ENCODE measurements around the gene HLF. TPM values are rescaled to one million over a fixed set of nuclear protein-coding genes. Genes with fewer than 3 reads are reported as not detected.

The HLF gene
- total RNA-seq, 2 experiments from 2014 or later = 0.95 to 1.0 TPM

DNA sequence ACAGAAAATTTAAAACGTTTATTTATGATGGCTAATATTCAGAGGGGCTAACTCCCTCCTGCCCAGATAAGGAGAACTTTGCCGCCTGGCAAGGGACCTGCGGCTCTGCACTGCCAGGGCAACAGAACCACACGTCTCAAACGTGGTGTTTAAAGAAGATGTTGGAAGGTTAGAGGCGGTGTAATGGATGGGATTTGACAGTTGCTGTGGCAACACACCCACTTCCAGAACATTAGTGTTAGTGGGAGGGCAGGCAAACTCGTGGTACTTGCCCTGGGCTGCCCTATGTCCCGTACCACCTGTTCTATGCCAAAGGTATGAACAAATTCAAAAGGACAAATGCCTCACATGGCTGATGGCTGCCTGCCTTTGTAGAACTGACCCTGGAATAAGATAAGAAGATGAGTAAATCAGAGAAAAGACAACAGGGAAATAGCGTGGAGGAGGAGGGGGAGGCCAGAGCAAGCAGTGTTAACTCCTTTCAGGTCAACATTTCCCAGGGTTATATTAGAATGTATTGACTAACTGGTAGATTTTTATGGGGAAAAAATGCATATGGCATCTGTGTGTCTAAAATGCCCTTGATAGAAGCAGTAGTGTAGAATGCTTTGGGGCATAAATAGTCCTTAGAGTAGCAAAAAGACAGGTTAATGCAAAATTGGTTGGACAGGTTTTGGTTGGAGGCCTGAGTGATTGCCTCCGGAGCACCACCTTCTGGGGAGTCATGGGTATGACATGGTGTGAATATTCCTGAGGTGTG lies 30.8 kb downstream of the HLF start:
- CTCF ChIA-PET = interaction anchor here (0.6 to 3.0 kb wide), 4 partner anchors 11 to 474 kb away, joined by 3 to 20 read pairs (median 8); no protein-coding TSS in a partner anchor

GRCh38 chr17:55296171-55296695 lies 31.5 kb downstream of the HLF start:
- POLR2A ChIA-PET = no interaction called here
- H3K36me3 Mint-ChIP-seq (ENCODE audit: low read depth) = no peaks in the 10 kb centered on the region
- no peak for DNase-seq

More for the DNA sequence above, 30.8 kb downstream of the HLF start:
- POLR2A ChIA-PET = no interaction called here
- no peaks in the 10 kb centered on the region for H3K9me3 Mint-ChIP-seq (ENCODE audit: low read depth)
- H3K4me1 Mint-ChIP-seq = no peaks in the 10 kb centered on the region
- ATAC-seq (peak; percentile 78), DNase-seq (peak; percentile 72)
- no peak overlapping the region for H3K27ac Mint-ChIP-seq
- H3K36me3 Mint-ChIP-seq (ENCODE audit: low read depth) = no peaks in the 10 kb centered on the region
- intact Hi-C loops (cut with DNase I, micrococcal nuclease) = loop anchor here (1.0 to 5.0 kb wide), 2 partner anchors 243 to 302 kb away; no protein-coding TSS in a partner anchor
- H3K4me3 Mint-ChIP-seq = no peak overlapping the region
- H3K27me3 Mint-ChIP-seq = peaks cover 2% of the 10 kb centered on the region

DNA sequence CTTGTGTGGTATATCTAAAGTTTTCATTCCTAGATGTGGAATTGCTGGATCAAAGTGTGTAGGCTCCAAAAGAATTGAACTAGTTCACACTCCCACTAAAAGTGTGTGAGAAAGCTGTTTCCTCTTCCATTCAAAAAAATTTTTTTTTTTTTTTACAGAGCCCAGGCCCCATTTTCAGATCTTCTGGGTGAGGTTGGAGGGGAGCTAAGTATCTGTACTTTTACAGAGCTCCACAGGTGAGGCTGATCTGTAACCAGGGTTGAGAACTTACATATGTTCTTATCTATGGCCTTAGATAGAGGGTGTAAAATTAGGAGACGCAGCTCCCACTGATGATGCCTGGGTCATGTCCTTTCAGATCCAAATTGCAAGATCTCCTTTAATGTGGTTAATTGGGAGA lies 31.9 kb downstream of the HLF start:
- intact Hi-C loops (cut with DNase I, micrococcal nuclease) = loop anchor here (1.0 to 5.0 kb wide), 2 partner anchors 244 to 303 kb away; no protein-coding TSS in a partner anchor

More at GRCh38 chr17:55296171-55296695, 31.5 kb downstream of the HLF start:
- Mint-ChIP-seq H3K4me3 (no peak overlapping the region), H3K9me3 (ENCODE audit: low read depth) (no peaks in the 10 kb centered on the region), H3K27ac (no peak overlapping the region), H3K4me1 (no peaks in the 10 kb centered on the region), H3K27me3 (peaks cover 2% of the 10 kb centered on the region)
- CTCF ChIA-PET = interaction anchor here (0.5 to 3.0 kb wide), 6 partner anchors 10 to 475 kb away, joined by 3 to 20 read pairs (median 3); no protein-coding TSS in a partner anchor
- ATAC-seq = no peak
- intact Hi-C loops (cut with DNase I, micrococcal nuclease) = loop anchor here (1.0 to 5.0 kb wide), 2 partner anchors 244 to 303 kb away; no protein-coding TSS in a partner anchor

DNA sequence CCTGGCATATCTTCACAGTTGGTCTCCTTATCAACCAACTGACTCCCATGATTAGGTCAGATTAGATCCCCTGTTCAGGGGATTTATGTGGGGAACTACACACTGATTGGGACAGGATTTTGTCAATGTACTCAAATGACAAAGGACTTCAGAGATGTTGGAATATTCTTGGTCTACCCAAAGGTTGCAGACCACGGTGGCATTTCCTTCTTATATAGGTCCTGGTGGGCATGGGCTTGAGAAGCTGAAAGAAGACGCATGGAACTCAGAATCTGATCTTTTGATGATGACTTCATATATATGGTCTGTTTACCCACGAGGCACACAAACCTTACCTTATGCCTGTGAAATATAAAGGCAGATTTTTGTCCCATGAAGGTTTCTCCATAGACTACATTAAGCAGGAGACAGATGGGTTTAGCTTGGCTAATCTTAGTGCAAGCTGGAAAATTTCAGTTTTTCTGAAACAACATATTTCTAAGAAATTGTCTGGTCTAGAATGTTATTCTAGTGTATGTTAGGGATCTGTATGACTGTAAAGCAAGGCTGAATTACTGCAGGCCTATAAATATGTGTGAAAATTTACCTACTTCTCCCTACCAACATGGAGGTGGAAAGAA lies 33.5 kb downstream of the HLF start:
- ATAC-seq = no peak
- CTCF ChIA-PET = interaction anchor here (1.7 to 3.0 kb wide), 2 partner anchors 10 to 306 kb away, joined by 4 to 20 read pairs; no protein-coding TSS in a partner anchor
- no peak overlapping the region for H3K27ac Mint-ChIP-seq
- POLR2A ChIA-PET = no interaction called here
- intact Hi-C loops (cut with DNase I, micrococcal nuclease) = loop anchor here in 1 of 2 experiments (5.0 kb wide), 1 partner anchor 246 kb away; no protein-coding TSS in a partner anchor
- H3K9me3 Mint-ChIP-seq (ENCODE audit: low read depth) = no peaks in the 10 kb centered on the region
- peaks cover 2% of the 10 kb centered on the region for H3K27me3 Mint-ChIP-seq
- no peak for DNase-seq
- no peak overlapping the region for H3K4me3 Mint-ChIP-seq
- no peaks in the 10 kb centered on the region for H3K4me1 Mint-ChIP-seq
- no peaks in the 10 kb centered on the region for H3K36me3 Mint-ChIP-seq (ENCODE audit: low read depth)

More for the DNA sequence above, 31.9 kb downstream of the HLF start:
- H3K4me3 Mint-ChIP-seq = no peak overlapping the region
- H3K9me3 Mint-ChIP-seq (ENCODE audit: low read depth) = no peaks in the 10 kb centered on the region
- no peak overlapping the region for H3K27ac Mint-ChIP-seq
- POLR2A ChIA-PET = no interaction called here
- no peaks in the 10 kb centered on the region for H3K4me1 Mint-ChIP-seq
- no peak for ATAC-seq
- H3K36me3 Mint-ChIP-seq (ENCODE audit: low read depth) = no peaks in the 10 kb centered on the region
- no peak for DNase-seq
- H3K27me3 Mint-ChIP-seq = peaks cover 2% of the 10 kb centered on the region
- CTCF ChIA-PET = interaction anchor here (0.5 to 3.0 kb wide), 10 partner anchors 8 to 475 kb away, joined by 3 to 20 read pairs (median 3); no protein-coding TSS in a partner anchor

DNA sequence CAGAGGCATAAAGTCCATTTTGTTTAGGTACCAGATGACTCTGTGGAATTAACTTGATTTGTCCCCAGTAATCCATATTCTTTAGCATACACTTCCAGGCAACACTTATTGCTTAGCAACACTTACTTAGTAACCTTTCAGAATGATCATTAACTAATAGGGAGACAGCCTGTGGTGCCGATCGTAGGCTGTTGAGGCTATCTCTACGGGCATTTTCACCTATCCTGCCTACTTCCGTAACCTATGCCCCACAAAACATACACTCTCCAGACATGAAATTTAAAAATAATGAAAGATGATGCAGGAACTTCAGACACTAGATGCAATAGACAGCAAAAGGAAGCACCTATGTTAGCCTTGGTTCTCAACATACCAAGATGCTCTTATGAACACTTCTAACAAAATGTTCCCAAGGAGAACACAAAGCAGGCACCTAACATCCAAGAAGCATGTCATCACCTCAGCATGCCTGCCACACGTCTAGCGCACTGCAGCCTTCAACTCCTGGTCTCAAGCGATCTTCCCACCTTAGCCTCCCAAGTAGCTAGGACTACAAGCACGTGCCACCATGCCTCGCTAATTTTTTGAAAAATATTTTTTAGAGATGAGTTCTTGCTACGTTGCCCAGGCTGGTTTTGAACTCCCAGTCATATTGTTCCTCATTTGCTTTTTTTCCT lies 34.5 kb downstream of the HLF start:
- Mint-ChIP-seq H3K36me3 (ENCODE audit: low read depth) (no peaks in the 10 kb centered on the region), H3K27me3 (peaks cover 2% of the 10 kb centered on the region), H3K4me1 (peaks cover 3% of the 10 kb centered on the region), H3K27ac (no peak overlapping the region), H3K9me3 (ENCODE audit: low read depth) (no peaks in the 10 kb centered on the region), H3K4me3 (no peak overlapping the region)
- ChIA-PET POLR2A (no interaction called here), CTCF (interaction anchor here (0.9 kb wide), 1 partner anchor 49 kb away, joined by 3 read pairs; no protein-coding TSS in a partner anchor)
- DNase-seq (no peak), ATAC-seq (no peak)
- intact Hi-C loops (cut with DNase I, micrococcal nuclease) = loop anchor here in 1 of 2 experiments (5.0 kb wide), 1 partner anchor 247 kb away; no protein-coding TSS in a partner anchor

- Mint-ChIP-seq H3K27me3 (peaks cover 1% of the 10 kb centered on the region), H3K9me3 (ENCODE audit: low read depth) (no peaks in the 10 kb centered on the region), H3K36me3 (ENCODE audit: low read depth) (no peaks in the 10 kb centered on the region), H3K4me1 (peaks cover 3% of the 10 kb centered on the region), H3K4me3 (no peak overlapping the region), H3K27ac (no peak overlapping the region)
- no peak for ATAC-seq
- ChIA-PET POLR2A (no interaction called here), CTCF (interaction anchor here (0.9 kb wide), 1 partner anchor 48 kb away, joined by 3 read pairs; no protein-coding TSS in a partner anchor)
- DNase-seq = no peak
- intact Hi-C loops (cut with DNase I, micrococcal nuclease) = loop anchor here (5.0 kb wide), 2 partner anchors 47 to 248 kb away; no protein-coding TSS in a partner anchor
Observed at GRCh38 chr17:55299890-55300289, 35.1 kb downstream of the HLF start.

DNA sequence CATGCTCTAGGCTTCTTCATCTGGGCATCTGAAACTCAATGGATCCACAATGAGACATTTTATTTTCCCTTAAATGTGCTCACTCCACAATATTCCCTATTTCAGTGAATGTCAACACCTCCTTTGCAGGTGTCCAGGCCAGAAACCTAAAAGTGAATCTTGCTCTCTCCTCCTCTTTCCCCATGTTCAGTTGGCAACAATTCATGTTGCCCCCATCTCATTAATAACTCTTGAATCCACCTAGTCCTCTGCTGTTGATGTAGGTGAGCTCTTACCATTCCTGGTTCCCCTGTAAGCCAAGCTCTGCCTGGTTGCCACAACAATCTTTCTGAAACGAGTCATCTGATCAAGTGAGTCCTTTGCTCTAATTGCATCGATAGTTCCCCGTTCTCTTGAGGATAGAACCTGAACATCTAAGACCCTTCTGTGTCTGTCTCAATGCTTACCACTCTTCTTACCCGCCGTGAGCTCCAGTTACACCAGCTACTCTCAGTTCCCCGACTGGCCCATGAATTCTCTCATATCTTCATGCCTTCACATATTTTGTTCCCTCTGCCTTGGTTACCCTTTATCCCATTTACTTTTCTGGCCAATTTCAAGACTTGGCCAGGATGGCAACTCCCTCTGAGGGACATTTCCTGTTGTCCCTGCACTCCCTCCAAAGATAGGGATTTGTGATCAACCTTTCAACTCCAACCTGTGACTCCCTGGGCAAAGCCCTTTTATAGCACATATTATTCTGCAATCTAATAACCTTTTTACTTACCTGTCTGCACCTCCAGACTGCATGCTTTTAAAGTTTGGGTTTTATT lies 35.9 kb downstream of the HLF start:
- ChIA-PET POLR2A (no interaction called here), CTCF (no interaction called here)
- Mint-ChIP-seq H3K4me1 (peaks cover 3% of the 10 kb centered on the region), H3K4me3 (no peak overlapping the region), H3K27me3 (no peaks in the 10 kb centered on the region), H3K27ac (no peak overlapping the region), H3K9me3 (ENCODE audit: low read depth) (no peaks in the 10 kb centered on the region), H3K36me3 (ENCODE audit: low read depth) (no peaks in the 10 kb centered on the region)
- intact Hi-C loops (cut with DNase I, micrococcal nuclease) = loop anchor here in 1 of 2 experiments (5.0 kb wide), 1 partner anchor 47 kb away; no protein-coding TSS in a partner anchor
- no peak for ATAC-seq
- DNase-seq = no peak

GRCh38 chr17:55301521-55302406 lies 37.0 kb downstream of the HLF start:
- Mint-ChIP-seq H3K27ac (no peak overlapping the region), H3K4me1 (peaks cover 3% of the 10 kb centered on the region), H3K9me3 (ENCODE audit: low read depth) (no peaks in the 10 kb centered on the region), H3K4me3 (no peak overlapping the region), H3K36me3 (ENCODE audit: low read depth) (no peaks in the 10 kb centered on the region), H3K27me3 (no peaks in the 10 kb centered on the region)
- no peak for DNase-seq
- CTCF ChIA-PET = interaction anchor here (0.6 kb wide), 1 partner anchor 55 kb away, joined by 3 read pairs; no protein-coding TSS in a partner anchor
- POLR2A ChIA-PET = no interaction called here
- ATAC-seq = no peak
- intact Hi-C loops (cut with DNase I, micrococcal nuclease) = loop anchor here in 1 of 2 experiments (5.0 kb wide), 1 partner anchor 46 kb away; no protein-coding TSS in a partner anchor

GRCh38 chr17:55302407-55302787 lies 37.6 kb downstream of the HLF start:
- no peak overlapping the region for H3K4me3 Mint-ChIP-seq
- no peaks in the 10 kb centered on the region for H3K36me3 Mint-ChIP-seq (ENCODE audit: low read depth)
- DNase-seq = no peak
- peaks cover 3% of the 10 kb centered on the region for H3K4me1 Mint-ChIP-seq
- H3K27ac Mint-ChIP-seq = no peak overlapping the region
- ATAC-seq = no peak
- no peaks in the 10 kb centered on the region for H3K9me3 Mint-ChIP-seq (ENCODE audit: low read depth)
- intact Hi-C loops (cut with DNase I, micrococcal nuclease) = loop anchor here in 1 of 2 experiments (5.0 kb wide), 1 partner anchor 45 kb away; no protein-coding TSS in a partner anchor
- no peaks in the 10 kb centered on the region for H3K27me3 Mint-ChIP-seq
- ChIA-PET CTCF (interaction anchor here (0.6 to 1.0 kb wide), 2 partner anchors 11 to 54 kb away, joined by 3 to 5 read pairs; no protein-coding TSS in a partner anchor), POLR2A (no interaction called here)

Data from activated CD4-positive, alpha-beta T cell treated with anti-CD3 and anti-CD28 coated beads for 36 hours (primary cell).